ENCODE measurements around the gene OR8B3.
A peak's percentile ranks its signal among the peaks of the same experiment; 100 is the strongest.
"Not testable (repeated sequence)": the region's sequence is repeated elsewhere in the genome, so short reads cannot be mapped to it uniquely, and the experiment has no call there.

OR8B3 gene

DNA sequence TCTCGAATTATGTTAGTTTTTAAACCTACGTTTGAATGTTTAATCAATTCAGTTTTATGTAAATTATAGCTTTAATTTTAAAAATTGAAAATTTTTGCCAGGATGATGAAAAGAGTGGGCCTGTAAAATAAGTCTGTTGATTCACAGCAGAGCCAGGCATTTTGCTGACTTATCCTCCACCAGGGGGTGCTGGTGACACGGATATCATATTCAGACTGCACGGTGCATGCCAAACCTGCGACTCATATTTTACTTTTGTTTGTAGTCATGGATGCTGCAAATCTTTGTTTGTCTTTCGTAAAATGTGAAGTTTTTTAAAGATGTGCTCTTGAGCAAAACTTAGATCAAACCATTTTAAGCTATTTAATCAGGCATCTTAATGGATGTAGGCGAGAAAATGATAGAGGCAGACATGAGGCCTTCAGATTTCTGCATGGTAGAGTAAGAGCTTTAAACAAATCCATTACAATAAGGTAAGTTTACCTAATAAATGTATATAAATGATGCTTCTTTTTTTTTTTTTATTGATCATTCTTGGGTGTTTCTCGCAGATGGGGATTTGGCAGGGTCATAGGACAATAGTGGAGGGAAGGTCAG, 3.6 kb upstream of the OR8B3 start:
- no peak overlapping the region for H4K91ac ChIP-seq (ENCODE audit: low read length)
- no peak overlapping the region for H2BK12ac ChIP-seq (ENCODE audit: low read length in 2 of 2)
- no peak overlapping the region for H2BK5ac ChIP-seq (ENCODE audit: low read depth, low read length, poor library complexity, severe bottlenecking)
- no peak overlapping the region for H3K27ac ChIP-seq (ENCODE audit: low read length, poor library complexity, severe bottlenecking)
- H3K23ac ChIP-seq (ENCODE audit: low read length in 2 of 2), result no peak overlapping the region
- H2BK15ac ChIP-seq (ENCODE audit: low read depth, poor library complexity, severe bottlenecking), result no peak overlapping the region
- WGBS, result 6% methylated on average over 4 of the region's 8 CpGs
- no peak overlapping the region for H4K8ac ChIP-seq (ENCODE audit: low read length)
- no peaks in the 10 kb centered on the region for H3K36me3 ChIP-seq (ENCODE audit: control insufficient read depth in 1 of 2, insufficient read depth in 2 of 2, low read depth in 1 of 2, low read length in 2 of 2)
- H3K9ac ChIP-seq (ENCODE audit: low read length), result peak overlapping the region; percentile 63
- no peaks in the 10 kb centered on the region for H3K9me3 ChIP-seq (ENCODE audit: control insufficient read depth, low read length)
- no peak overlapping the region for H2AFZ ChIP-seq (ENCODE audit: low read depth, low read length)
- H3K4me3 ChIP-seq (ENCODE audit: insufficient read depth in 1 of 2, low read depth in 1 of 2, low read length in 2 of 2), result no peak overlapping the region
- H3K4me2 ChIP-seq (ENCODE audit: low read length, poor library complexity, severe bottlenecking), result no peak overlapping the region
- DNase-seq, result peak; percentile 88
- no peaks in the 10 kb centered on the region for H3K4me1 ChIP-seq (ENCODE audit: control insufficient read depth, insufficient read depth, low read depth, low read length)
- peaks cover 0 to 8% of the 10 kb centered on the region in 2 experiments for H3K27me3 ChIP-seq (ENCODE audit: control insufficient read depth in 1 of 2, insufficient read depth in 1 of 2, low read length in 2 of 2)
- no peak overlapping the region for H2AK5ac ChIP-seq (ENCODE audit: low read length, severe bottlenecking)
- H3K4ac ChIP-seq (ENCODE audit: low read depth in 1 of 2, low read length in 2 of 2), result no peak overlapping the region
- H3K18ac ChIP-seq (ENCODE audit: low read depth in 1 of 2, low read length in 2 of 2), result no peak overlapping the region
- no peak overlapping the region for H2BK120ac ChIP-seq (ENCODE audit: low read depth, low read length)
- H3K14ac ChIP-seq (ENCODE audit: low read length in 2 of 2), result no peak overlapping the region
- no peaks in the 10 kb centered on the region for H3K79me1 ChIP-seq (replicated peaks; ENCODE audit: low read length, poor library complexity, severe bottlenecking)

GRCh38 chr11:124396847-124397246, 2.0 kb downstream of the OR8B3 start:
- DNase-seq; H3K79me1 ChIP-seq (replicated peaks; ENCODE audit: low read length, poor library complexity, severe bottlenecking); H3K14ac ChIP-seq (ENCODE audit: low read length in 2 of 2); H3K4me2 ChIP-seq (ENCODE audit: low read length, poor library complexity, severe bottlenecking); H3K4me1 ChIP-seq (ENCODE audit: control insufficient read depth, insufficient read depth, low read depth, low read length); H3K4me3 ChIP-seq (ENCODE audit: insufficient read depth in 1 of 2, low read depth in 1 of 2, low read length in 2 of 2); H2BK5ac ChIP-seq (ENCODE audit: low read depth, low read length, poor library complexity, severe bottlenecking); H3K4ac ChIP-seq (ENCODE audit: low read depth in 1 of 2, low read length in 2 of 2); H2BK12ac ChIP-seq (ENCODE audit: low read length in 2 of 2); H3K27me3 ChIP-seq (ENCODE audit: control insufficient read depth in 1 of 2, insufficient read depth in 1 of 2, low read length in 2 of 2); H3K9me3 ChIP-seq (ENCODE audit: control insufficient read depth, low read length); H2BK120ac ChIP-seq (ENCODE audit: low read depth, low read length); H3K36me3 ChIP-seq (ENCODE audit: control insufficient read depth in 1 of 2, insufficient read depth in 2 of 2, low read depth in 1 of 2, low read length in 2 of 2); H2AK5ac ChIP-seq (ENCODE audit: low read length, severe bottlenecking); H3K9ac ChIP-seq (ENCODE audit: low read length); H2BK15ac ChIP-seq (ENCODE audit: low read depth, poor library complexity, severe bottlenecking); H2AFZ ChIP-seq (ENCODE audit: low read depth, low read length); H4K8ac ChIP-seq (ENCODE audit: low read length); H4K91ac ChIP-seq (ENCODE audit: low read length); H3K18ac ChIP-seq (ENCODE audit: low read depth in 1 of 2, low read length in 2 of 2); H3K27ac ChIP-seq (ENCODE audit: low read length, poor library complexity, severe bottlenecking); H3K23ac ChIP-seq (ENCODE audit: low read length in 2 of 2): not testable (repeated sequence)
- no CpG with 5 or more reads among the region's 4 CpGs for WGBS

GRCh38 chr11:124394408-124394807, 4.4 kb downstream of the OR8B3 start:
- no peaks in the 10 kb centered on the region for H3K4me1 ChIP-seq (ENCODE audit: control insufficient read depth, insufficient read depth, low read depth, low read length)
- no peak overlapping the region for H3K18ac ChIP-seq (ENCODE audit: low read depth in 1 of 2, low read length in 2 of 2)
- H3K36me3 ChIP-seq (ENCODE audit: control insufficient read depth in 1 of 2, insufficient read depth in 2 of 2, low read depth in 1 of 2, low read length in 2 of 2), result no peaks in the 10 kb centered on the region
- H4K91ac ChIP-seq (ENCODE audit: low read length), result no peak overlapping the region
- no peak overlapping the region for H4K8ac ChIP-seq (ENCODE audit: low read length)
- no peak overlapping the region for H2AK5ac ChIP-seq (ENCODE audit: low read length, severe bottlenecking)
- no peak overlapping the region for H3K4ac ChIP-seq (ENCODE audit: low read depth in 1 of 2, low read length in 2 of 2)
- H3K4me2 ChIP-seq (ENCODE audit: low read length, poor library complexity, severe bottlenecking), result no peak overlapping the region
- no peak overlapping the region for H3K27ac ChIP-seq (ENCODE audit: low read length, poor library complexity, severe bottlenecking)
- no peaks in the 10 kb centered on the region for H3K27me3 ChIP-seq (ENCODE audit: control insufficient read depth in 1 of 2, insufficient read depth in 1 of 2, low read length in 2 of 2)
- H2BK5ac ChIP-seq (ENCODE audit: low read depth, low read length, poor library complexity, severe bottlenecking), result no peak overlapping the region
- no peak overlapping the region for H3K9ac ChIP-seq (ENCODE audit: low read length)
- no peak overlapping the region for H3K23ac ChIP-seq (ENCODE audit: low read length in 2 of 2)
- no peak overlapping the region for H2BK12ac ChIP-seq (ENCODE audit: low read length in 2 of 2)
- no peaks in the 10 kb centered on the region for H3K79me1 ChIP-seq (replicated peaks; ENCODE audit: low read length, poor library complexity, severe bottlenecking)
- no peak overlapping the region for H2AFZ ChIP-seq (ENCODE audit: low read depth, low read length)
- WGBS, result 85% methylated on average over 2 of the region's 3 CpGs
- DNase-seq, result peak; percentile 30
- no peak overlapping the region for H2BK120ac ChIP-seq (ENCODE audit: low read depth, low read length)
- no peak overlapping the region for H3K14ac ChIP-seq (ENCODE audit: low read length in 2 of 2)
- no peaks in the 10 kb centered on the region for H3K9me3 ChIP-seq (ENCODE audit: control insufficient read depth, low read length)
- no peak overlapping the region for H2BK15ac ChIP-seq (ENCODE audit: low read depth, poor library complexity, severe bottlenecking)
- H3K4me3 ChIP-seq (ENCODE audit: insufficient read depth in 1 of 2, low read depth in 1 of 2, low read length in 2 of 2), result no peak overlapping the region

GRCh38 chr11:124384399-124384798, 14.4 kb downstream of the OR8B3 start, which contains the start of gene OR8B2:
OR8B2 (minus strand) TSS chr11:124384499; CDS start chr11:124383343, 1,156 bp downstream.
- Histone ChIP-seq H2AFZ (ENCODE audit: low read depth, low read length) (no peak within 1 kb of the TSS), H2BK15ac (ENCODE audit: low read depth, poor library complexity, severe bottlenecking) (no peak within 1 kb of the TSS), H3K9me3 (ENCODE audit: control insufficient read depth, low read length) (no peaks in the 10 kb centered on the region), H2AK5ac (ENCODE audit: low read length, severe bottlenecking) (no peak within 1 kb of the TSS), H3K4me3 (ENCODE audit: insufficient read depth in 1 of 2, low read depth in 1 of 2, low read length in 2 of 2) (no peak within 1 kb of the TSS), H3K4ac (ENCODE audit: low read depth in 1 of 2, low read length in 2 of 2) (no peak within 1 kb of the TSS), H2BK12ac (ENCODE audit: low read length in 2 of 2) (no peak within 1 kb of the TSS), H3K79me1 (replicated peaks; ENCODE audit: low read length, poor library complexity, severe bottlenecking) (no peaks in the 10 kb centered on the region), H3K14ac (ENCODE audit: low read length in 2 of 2) (no peak within 1 kb of the TSS), H3K4me2 (ENCODE audit: low read length, poor library complexity, severe bottlenecking) (no peak within 1 kb of the TSS), H3K18ac (ENCODE audit: low read depth in 1 of 2, low read length in 2 of 2) (no peak within 1 kb of the TSS), H3K27ac (ENCODE audit: low read length, poor library complexity, severe bottlenecking) (no peak within 1 kb of the TSS), H2BK120ac (ENCODE audit: low read depth, low read length) (no peak within 1 kb of the TSS), H3K23ac (ENCODE audit: low read length in 2 of 2) (no peak within 1 kb of the TSS), H3K36me3 (ENCODE audit: control insufficient read depth in 1 of 2, insufficient read depth in 2 of 2, low read depth in 1 of 2, low read length in 2 of 2) (no peaks in the 10 kb centered on the region), H4K8ac (ENCODE audit: low read length) (no peak within 1 kb of the TSS), H3K27me3 (ENCODE audit: control insufficient read depth in 1 of 2, insufficient read depth in 1 of 2, low read length in 2 of 2) (no peaks in the 10 kb centered on the region), H4K91ac (ENCODE audit: low read length) (no peak within 1 kb of the TSS), H3K4me1 (ENCODE audit: control insufficient read depth, insufficient read depth, low read depth, low read length) (no peaks in the 10 kb centered on the region), H3K9ac (ENCODE audit: low read length) (no peak within 1 kb of the TSS), H2BK5ac (ENCODE audit: low read depth, low read length, poor library complexity, severe bottlenecking) (no peak within 1 kb of the TSS)
- 100% methylated on average over 1 of the region's 2 CpGs for WGBS
- DNase-seq, result no peak

Measured in mesenchymal stem cell (in vitro differentiated cells and primary cell).